Stimulated activated CD4-positive, alpha-beta T cell treated with anti-CD3 and anti-CD28 coated beads, Interleukin-12 subunit alpha, Interleukin-12 subunit beta, amount 100 ng/mL, for 24 hours (primary cell): Measurements from ENCODE around the gene C14orf93.
A peak's percentile ranks its signal among the peaks of the same experiment; 100 is the strongest.
"Not testable (repeated sequence)": the region's sequence is repeated elsewhere in the genome, so short reads cannot be mapped to it uniquely, and the experiment has no call there.

Experiments
- DNase-seq, 2 experiments: peaks; one replicate each; pipeline ENCODE4 v3.0.0-alpha.2; 2020; ENCODE audit warnings: low read depth in 2 of 2

C14orf93 gene

GRCh38 chr14:22973217-22974032 is 36.5 kb downstream of the C14orf93 start:
- DNase-seq = peak in 1 of 2 experiments; percentile 30

- no peak for DNase-seq
Observed at GRCh38 chr14:22972313-22972930, 37.5 kb downstream of the C14orf93 start.

- DNase-seq = no peak
Observed at GRCh38 chr14:22971152-22971551, 38.8 kb downstream of the C14orf93 start.

GRCh38 chr14:22966783-22967269 is 43.1 kb downstream of the C14orf93 start:
- no peak for DNase-seq

GRCh38 chr14:22965916-22966782 is 43.8 kb downstream of the C14orf93 start:
- DNase-seq = not testable (repeated sequence)

DNA sequence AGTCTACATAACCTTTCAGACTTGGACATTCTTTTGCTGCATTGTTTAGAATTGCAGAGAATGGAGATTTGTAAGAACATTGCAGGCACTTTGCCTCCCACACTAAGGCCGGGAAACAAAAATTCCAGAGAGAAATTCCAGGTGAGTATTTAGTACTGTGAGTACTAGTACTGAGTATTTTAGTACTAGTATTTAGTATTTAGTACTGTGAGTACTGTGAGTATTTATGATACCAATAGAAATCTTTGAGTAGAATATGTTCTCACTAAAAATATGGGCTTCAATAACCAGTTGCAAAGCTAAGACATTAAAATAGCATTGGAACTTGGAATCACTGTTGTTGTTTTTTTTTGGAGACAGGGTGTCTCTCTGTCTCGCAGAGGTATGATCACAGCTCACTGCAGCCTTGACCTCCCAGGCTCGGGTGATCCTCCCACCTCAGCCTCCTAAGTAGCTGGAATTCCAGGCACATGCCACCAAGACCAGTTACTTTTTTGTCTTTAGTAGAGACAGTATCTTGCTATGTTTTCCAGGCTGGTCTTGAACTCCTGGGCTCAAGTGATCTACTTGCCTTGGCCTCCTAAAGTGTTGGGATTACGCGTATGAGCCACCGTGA is 47.8 kb downstream of the C14orf93 start:
- DNase-seq = no peak

DNA sequence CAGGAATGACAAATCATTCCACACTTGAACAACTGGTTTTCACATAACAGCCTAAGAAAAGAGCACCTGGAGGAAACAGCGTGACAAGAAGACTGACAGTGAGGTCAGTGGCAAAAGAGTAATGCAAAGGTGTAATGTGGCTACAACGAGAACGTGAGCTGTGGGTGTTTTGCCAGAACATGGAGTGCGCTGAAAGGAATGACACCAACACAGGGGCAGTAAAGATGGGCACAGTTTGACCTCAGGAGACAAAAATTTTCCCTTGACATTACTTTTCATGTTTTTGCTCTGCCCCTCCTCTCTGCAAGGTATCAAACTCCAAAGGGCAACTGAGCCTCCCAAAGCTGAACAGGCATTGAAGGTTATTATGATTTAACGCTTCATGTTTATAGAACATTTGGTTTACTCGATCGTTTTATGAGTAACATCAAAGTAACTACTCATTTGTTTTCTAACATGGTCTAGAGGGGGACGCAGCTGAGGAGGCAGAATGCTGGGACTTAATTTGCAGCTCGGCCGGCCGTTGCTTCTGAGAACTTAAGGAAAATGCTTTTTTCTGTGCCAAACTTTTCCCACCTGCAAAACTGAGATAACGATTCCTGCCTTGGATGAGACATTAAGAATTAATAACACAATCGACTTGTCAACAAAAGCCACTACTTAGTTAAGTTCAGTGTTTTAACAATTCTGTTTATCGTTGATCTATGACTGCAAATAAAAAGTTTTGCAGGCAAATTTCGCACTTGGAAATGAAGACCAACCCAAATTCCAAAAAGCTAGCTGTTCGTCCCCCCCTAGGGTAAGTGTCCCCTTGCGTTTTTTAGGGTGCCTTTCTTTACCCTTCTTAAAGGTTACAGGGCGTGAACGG is 54.0 kb downstream of the C14orf93 start:
- no peak for DNase-seq

- no peak for DNase-seq
Observed at GRCh38 chr14:22952418-22952817, 57.5 kb downstream of the C14orf93 start.

GRCh38 chr14:22951795-22952194 is 58.1 kb downstream of the C14orf93 start:
- not testable (repeated sequence) for DNase-seq

DNA sequence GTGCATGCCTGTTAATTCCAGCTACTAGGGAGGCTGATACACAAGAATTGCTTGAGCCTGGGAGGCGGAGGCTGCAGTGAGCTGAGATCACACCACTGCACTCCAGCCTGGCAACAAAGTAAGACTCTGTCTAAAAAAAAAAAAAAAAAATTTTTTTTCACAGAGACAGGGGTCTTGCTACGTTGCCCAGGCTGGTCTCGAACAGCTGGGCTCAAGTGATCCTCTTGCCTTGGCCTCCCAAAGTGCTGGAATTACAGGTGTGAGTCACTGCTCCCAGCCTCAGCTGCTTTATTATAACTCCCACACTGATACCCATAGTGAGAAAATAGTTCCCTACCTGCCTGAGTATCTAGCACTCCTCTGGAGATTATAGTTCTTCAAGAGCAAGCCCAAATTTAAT is 64.3 kb downstream of the C14orf93 start:
- DNase-seq = no peak

GRCh38 chr14:22939684-22940083 is 70.3 kb downstream of the C14orf93 start:
- DNase-seq = no peak
